ENCODE results near the gene MACROD2.

MACROD2 gene

GRCh38 chr20:15726416-15726815 lies 1731.1 kb downstream of the MACROD2 start:
- TF ChIP-seq CTCF (conservative IDR thresholded peaks at IDR 0.05) (no peak), ZFX (IDR thresholded peaks at IDR 0.05) (no peak)
- no peak overlapping the region for H3K27ac ChIP-seq

GRCh38 chr20:15734052-15734451 lies 1738.7 kb downstream of the MACROD2 start:
- no peak overlapping the region for H3K27ac ChIP-seq
- no peak for TF ChIP-seq CTCF (conservative IDR thresholded peaks at IDR 0.05)
- TF ChIP-seq ZFX (IDR thresholded peaks at IDR 0.05): no peak

GRCh38 chr20:15739035-15739434 lies 1743.7 kb downstream of the MACROD2 start:
- H3K27ac ChIP-seq: no peak overlapping the region
- TF ChIP-seq ZFX (IDR thresholded peaks at IDR 0.05): no peak
- TF ChIP-seq CTCF (conservative IDR thresholded peaks at IDR 0.05): no peak

DNA sequence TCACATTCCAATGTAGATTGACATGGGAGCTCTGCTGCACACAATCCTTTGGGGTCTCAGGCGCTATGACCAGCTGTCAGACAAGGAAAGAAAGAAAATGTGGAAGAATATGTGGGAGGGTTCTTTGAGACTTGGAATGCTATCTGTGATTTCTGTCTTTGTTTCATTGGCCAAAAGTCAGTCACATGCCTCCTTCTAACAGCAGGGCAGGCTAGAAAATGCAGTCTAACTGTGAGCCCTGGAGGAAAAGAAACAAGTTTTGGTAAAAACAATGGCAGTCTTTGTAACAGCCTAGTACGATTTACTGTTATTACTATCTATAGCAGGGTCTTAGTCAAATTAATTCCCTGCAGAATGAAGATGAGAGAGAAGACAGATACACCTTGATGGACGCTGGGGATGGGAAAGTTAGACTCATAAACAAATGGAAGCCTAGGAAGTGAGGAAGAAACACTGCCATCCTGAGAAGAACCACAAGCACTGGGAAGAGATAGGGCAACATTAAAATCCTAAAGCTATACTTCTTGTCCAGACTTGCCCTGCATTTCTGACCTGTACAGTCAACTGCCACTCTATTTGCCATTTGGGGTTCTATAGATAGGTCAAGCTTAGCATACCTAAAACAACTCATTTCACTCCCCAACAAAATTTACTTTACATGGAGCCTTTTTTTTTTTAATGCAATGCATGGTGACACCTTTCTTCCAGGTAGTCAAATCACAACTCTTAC lies 1744.9 kb downstream of the MACROD2 start:
- TF ChIP-seq ZFX (IDR thresholded peaks at IDR 0.05) (no peak), CTCF (conservative IDR thresholded peaks at IDR 0.05) (no peak)

GRCh38 chr20:15742087-15742486 lies 1746.8 kb downstream of the MACROD2 start:
- no peak overlapping the region for H3K27ac ChIP-seq
- TF ChIP-seq ZFX (IDR thresholded peaks at IDR 0.05): no peak
- TF ChIP-seq CTCF (conservative IDR thresholded peaks at IDR 0.05): no peak

More for the DNA sequence above, 1744.9 kb downstream of the MACROD2 start:
- no peak overlapping the region for H3K27ac ChIP-seq

GRCh38 chr20:15742627-15743026 lies 1747.3 kb downstream of the MACROD2 start:
- no peak overlapping the region for H3K27ac ChIP-seq

More at GRCh38 chr20:15742627-15743026, 1747.3 kb downstream of the MACROD2 start:
- no peak for TF ChIP-seq CTCF (conservative IDR thresholded peaks at IDR 0.05)
- TF ChIP-seq ZFX (IDR thresholded peaks at IDR 0.05): no peak
